GM10248 (cell line): ENCODE data around the gene CYB561.

Experiments used
- CTCF ChIA-PET: fragments of 300-600 bp; sonication (Branson Sonifier 250); formaldehyde crosslinking; extraction: SDS; loops from one replicate; lab custom pipeline; 2021; ENCODE audit warnings: antibody characterized with exemption; lab: Yijun Ruan, JAX
- POLR2A ChIA-PET: fragments of 350-650 bp; sonication (Branson Sonifier 250); formaldehyde crosslinking; extraction: SDS; loops from one replicate; lab custom pipeline; 2020; ENCODE audit warnings: antibody characterized with exemption; lab: Yijun Ruan, JAX
- DNase-seq: peaks from one replicate; pipeline ENCODE4 v3.0.0; 2012; ENCODE audit errors: extremely low spot score
- TF ChIP-seq, protein P1 (sequence below): IDR thresholded peaks from 2 replicates; pipeline ENCODE4 v1.5.1; 2012; ENCODE audit warnings: mild to moderate bottlenecking, low read depth; ENCODE audit errors: extremely low read depth, missing control alignments, control extremely low read depth

Gene CYB561

GRCh38 chr17:63445954-63446752 is at the start of gene CYB561:
CYB561 (minus strand) TSS chr17:63446306; CDS start chr17:63437547, 8,759 bp downstream.
- ChIA-PET CTCF (interaction anchor here (1.1 to 3.1 kb wide), 12 partner anchors 9 to 166 kb away, joined by 3 to 15 read pairs (median 4); no protein-coding TSS in a partner anchor), POLR2A (no interaction called here)

GRCh38 chr17:63495491-63495890 is 49.4 kb upstream of the CYB561 start:
- no peak for DNase-seq
- ChIA-PET CTCF (interaction anchor here (1.3 to 3.2 kb wide), 5 partner anchors 16 to 117 kb away, joined by 3 to 9 read pairs (median 5); no protein-coding TSS in a partner anchor), POLR2A (no interaction called here)
- TF ChIP-seq, protein P1, sequence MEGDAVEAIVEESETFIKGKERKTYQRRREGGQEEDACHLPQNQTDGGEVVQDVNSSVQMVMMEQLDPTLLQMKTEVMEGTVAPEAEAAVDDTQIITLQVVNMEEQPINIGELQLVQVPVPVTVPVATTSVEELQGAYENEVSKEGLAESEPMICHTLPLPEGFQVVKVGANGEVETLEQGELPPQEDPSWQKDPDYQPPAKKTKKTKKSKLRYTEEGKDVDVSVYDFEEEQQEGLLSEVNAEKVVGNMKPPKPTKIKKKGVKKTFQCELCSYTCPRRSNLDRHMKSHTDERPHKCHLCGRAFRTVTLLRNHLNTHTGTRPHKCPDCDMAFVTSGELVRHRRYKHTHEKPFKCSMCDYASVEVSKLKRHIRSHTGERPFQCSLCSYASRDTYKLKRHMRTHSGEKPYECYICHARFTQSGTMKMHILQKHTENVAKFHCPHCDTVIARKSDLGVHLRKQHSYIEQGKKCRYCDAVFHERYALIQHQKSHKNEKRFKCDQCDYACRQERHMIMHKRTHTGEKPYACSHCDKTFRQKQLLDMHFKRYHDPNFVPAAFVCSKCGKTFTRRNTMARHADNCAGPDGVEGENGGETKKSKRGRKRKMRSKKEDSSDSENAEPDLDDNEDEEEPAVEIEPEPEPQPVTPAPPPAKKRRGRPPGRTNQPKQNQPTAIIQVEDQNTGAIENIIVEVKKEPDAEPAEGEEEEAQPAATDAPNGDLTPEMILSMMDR, result no peak

More at GRCh38 chr17:63445954-63446752, at the start of gene CYB561:
- peak; percentile 90 for DNase-seq
- TF ChIP-seq, protein P1, result peak; percentile 23

GRCh38 chr17:63494300-63494928 is 48.3 kb upstream of the CYB561 start:
- TF ChIP-seq, protein P1, result no peak
- DNase-seq, result no peak
- CTCF ChIA-PET, result interaction anchor here (1.3 to 3.2 kb wide), 3 partner anchors 15 to 118 kb away, joined by 3 to 8 read pairs (median 5); no protein-coding TSS in a partner anchor
- POLR2A ChIA-PET, result no interaction called here

GRCh38 chr17:63493411-63493810 is 47.3 kb upstream of the CYB561 start:
- TF ChIP-seq, protein P1, result no peak
- DNase-seq, result no peak
- CTCF ChIA-PET, result interaction anchor here (1.0 to 3.2 kb wide), 4 partner anchors 14 to 68 kb away, joined by 3 to 8 read pairs (median 6); no protein-coding TSS in a partner anchor
- POLR2A ChIA-PET, result no interaction called here

- ChIA-PET POLR2A (no interaction called here), CTCF (interaction anchor here (1.0 to 1.7 kb wide), 3 partner anchors 13 to 68 kb away, joined by 3 to 10 read pairs (median 7); no protein-coding TSS in a partner anchor)
- TF ChIP-seq, protein P1, result no peak
- no peak for DNase-seq
These were observed 46.8 kb upstream of the CYB561 start for GRCh38 chr17:63492940-63493339.

- TF ChIP-seq, protein P1, result no peak
- DNase-seq, result no peak
- ChIA-PET POLR2A (no interaction called here), CTCF (interaction anchor here (1.0 to 1.7 kb wide), 3 partner anchors 12 to 67 kb away, joined by 3 to 10 read pairs (median 7); no protein-coding TSS in a partner anchor)
These were observed 46.0 kb upstream of the CYB561 start for GRCh38 chr17:63491977-63492618.
